T-helper 2 cell (primary cell): ENCODE measurements around the gene DYNLT2.
"Not testable (repeated sequence)": the region's sequence is repeated elsewhere in the genome, so short reads cannot be mapped to it uniquely, and the experiment has no call there.

Experiments used
- DNase-seq, 5 experiments: peaks; one replicate each; pipeline versions ENCODE4 v3.0.0 to v3.0.0-alpha.2; 2012 to 2022

Gene DYNLT2

DNA sequence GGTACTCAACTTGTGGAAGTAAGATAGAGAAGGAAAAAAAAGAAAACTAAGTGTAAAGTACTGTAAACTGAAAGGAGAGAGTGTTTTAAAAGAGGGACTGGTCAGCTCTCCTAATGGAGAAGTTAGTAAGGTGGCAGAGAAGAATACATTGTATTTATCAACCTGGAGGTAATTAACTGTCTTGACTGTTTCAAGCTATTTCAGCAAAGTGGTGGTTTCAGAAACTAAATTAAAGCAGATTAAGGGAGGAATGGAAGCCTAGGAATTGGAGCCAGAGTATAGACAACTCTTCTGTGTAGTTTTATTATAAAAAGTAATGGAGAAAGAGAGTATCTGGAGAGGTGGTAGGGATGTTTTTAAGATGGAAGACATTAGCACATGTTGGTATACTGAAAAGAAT is 24.4 kb downstream of the DYNLT2 start:
- no peak for DNase-seq

GRCh38 chr6:169726049-169726400 is 25.3 kb downstream of the DYNLT2 start:
- DNase-seq, result no peak

DNA sequence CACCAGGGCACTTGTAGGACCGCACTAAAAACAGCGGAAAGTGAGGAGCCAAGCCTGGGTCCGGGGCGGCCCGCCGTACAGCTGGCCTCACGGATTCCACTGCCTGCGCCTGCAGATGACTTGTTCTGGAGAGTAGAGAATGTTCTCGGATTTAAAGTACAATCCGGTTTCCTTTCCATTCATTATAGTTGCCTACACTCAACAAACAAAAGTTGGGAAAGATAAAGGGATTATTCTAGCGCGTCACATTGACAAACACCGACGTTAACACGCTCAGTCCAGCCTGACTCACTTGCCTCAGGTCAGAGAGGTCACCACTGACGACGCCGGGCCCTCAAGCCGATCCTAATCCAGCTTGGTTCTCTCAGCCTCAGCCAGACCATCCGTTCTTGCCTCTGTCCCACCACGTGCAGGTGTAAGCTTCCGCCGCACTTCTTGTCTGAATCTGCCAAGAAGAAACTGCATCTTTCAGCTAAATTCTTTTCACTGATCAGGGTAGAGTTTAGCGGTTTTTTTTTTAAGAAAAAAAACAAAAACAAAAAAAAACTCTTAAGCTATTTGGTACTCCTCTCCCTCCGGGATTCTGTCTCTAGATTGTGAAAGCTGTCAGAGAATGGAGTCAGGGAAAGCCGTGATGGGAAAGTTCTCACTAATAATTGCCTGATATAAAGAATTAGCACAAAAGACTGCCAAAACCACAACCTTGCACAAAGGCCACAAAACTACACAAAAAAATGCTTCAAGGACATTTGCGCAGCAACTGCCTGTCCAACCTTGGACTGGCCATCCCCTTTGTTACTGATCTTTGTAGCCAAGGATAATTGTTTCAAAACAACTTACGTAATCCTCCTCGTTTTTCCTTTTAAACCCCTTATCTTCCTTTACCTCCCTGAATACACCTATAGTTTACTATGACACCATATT is 26.0 kb downstream of the DYNLT2 start:
- no peak for DNase-seq

- peak; percentile 52 to 74 (median 58) for DNase-seq
Observed at GRCh38 chr6:169724494-169725124, 26.8 kb downstream of the DYNLT2 start, which contains the start of gene PHF10. Gene PHF10 (minus strand): TSS chr6:169724500. CDS start chr6:169723931, 569 bp downstream.

DNA sequence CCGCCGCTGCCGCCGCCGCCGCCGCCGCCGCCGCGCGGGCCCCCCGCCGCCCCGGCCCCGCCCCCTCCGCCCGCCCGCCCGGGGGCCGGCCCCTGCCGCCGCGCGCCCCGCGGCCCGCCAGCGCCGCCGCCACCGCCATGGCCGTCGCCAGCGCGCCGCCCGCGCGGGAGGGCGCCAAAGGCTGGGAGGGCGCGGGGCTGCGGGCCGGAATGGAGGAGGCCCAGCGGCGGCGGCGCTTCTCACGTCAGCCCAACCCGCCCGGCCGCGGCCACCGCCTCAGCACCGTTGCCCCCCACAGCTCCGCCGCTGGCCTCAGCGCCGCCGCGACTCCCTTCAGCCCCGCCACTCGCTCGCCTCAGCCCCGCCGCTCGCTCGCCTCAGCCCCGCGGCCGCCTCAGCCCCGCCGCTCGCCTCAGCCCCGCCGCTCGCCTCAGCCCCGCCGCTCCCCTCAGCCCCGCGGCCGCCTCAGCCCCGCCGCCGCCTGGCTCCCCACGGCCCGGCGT is 27.3 kb downstream of the DYNLT2 start:
- DNase-seq, result peak in 4 of 5 experiments; percentile 24 to 58 (median 34)

DNA sequence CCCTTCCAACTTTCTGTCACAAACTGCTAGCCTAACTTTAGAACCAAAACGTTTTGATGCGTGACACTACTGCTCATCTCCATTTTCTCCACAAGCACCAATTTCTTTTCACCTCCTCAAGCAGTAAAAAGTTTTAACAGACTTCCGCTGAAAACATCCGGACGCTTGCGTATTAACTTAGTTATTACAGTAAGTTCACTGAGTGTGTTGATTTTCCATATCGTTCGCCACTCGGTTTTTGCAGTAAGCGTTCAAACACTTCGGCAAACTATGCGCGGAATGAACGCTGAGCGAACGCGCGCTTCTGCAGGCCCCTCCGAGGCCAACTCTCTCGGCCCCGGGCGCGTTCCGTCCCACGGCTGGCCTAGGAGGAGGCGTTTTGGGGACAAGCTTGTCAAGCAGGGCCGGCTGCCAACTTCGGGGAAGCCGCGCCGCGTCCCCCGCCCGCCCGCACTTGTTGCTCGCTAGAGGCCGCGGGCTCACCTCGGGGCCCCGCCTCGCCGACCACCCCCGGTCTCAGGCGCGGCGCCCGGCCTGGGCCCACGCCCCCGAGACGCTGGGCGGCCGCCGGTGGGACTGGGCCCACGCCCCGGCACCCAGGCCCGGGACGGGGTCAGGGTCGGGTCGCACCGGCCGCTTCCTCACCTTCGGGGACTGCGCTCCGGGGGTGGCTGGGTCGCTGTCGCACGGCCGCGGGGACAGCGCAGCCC is 28.0 kb downstream of the DYNLT2 start:
- DNase-seq, result peak; percentile 40 to 79 (median 59)

- peak in 2 of 5 experiments; percentile 24 to 58 for DNase-seq
Observed at GRCh38 chr6:169722362-169723199, 28.8 kb downstream of the DYNLT2 start.

DNA sequence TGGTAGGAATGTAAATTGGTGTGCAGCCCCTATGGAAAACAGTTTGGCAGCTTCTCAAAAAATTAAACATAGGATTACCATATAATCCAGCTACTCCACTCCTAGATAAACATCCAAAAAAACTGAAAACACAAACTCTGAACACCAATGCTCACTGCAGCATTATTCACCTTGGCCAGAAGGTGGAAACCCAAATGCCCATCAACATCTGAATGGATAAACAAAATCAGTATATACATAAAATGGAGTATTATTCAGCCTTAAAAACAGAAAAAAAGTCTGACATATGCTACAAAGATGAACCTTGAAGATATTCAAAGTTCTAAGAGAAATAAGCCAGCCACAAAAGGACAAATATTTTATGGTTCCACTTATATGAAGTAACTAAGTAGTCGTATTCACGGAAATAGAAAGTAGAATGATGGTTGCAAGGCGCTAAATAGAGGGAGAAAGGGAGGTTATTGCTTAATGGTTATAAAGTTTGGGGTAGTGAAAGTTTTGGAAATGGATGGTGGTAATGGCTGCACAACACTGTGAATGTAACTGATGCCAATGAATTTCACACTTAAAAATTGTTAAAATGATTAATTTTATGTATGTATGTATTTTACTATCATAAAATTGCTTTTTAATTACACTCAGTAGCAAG is 31.0 kb downstream of the DYNLT2 start:
- DNase-seq, result peak in 1 of 5 experiments; percentile 29

- no peak for DNase-seq
Observed at GRCh38 chr6:169719117-169719516, 32.3 kb downstream of the DYNLT2 start.

DNA sequence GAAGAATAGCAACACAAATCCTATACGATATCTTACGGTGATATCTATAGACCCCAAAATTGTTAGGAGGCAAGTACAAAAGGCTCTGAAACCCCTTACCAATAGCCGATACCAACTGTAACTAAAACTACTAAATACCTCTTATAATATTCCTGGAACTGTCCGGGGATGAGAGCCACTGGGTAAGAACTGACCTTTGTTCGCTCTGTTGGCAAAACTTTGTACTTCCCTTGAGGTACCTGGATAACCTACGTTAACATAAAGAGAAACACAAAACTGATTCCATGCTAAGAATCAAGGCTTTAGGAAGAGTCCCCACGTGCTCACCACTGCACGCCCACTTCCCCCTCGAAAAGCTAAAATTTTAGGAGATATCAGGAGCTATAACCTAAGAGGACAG is 36.8 kb downstream of the DYNLT2 start:
- DNase-seq, result no peak

GRCh38 chr6:169714178-169714577 is 37.2 kb downstream of the DYNLT2 start:
- DNase-seq, result no peak

DNA sequence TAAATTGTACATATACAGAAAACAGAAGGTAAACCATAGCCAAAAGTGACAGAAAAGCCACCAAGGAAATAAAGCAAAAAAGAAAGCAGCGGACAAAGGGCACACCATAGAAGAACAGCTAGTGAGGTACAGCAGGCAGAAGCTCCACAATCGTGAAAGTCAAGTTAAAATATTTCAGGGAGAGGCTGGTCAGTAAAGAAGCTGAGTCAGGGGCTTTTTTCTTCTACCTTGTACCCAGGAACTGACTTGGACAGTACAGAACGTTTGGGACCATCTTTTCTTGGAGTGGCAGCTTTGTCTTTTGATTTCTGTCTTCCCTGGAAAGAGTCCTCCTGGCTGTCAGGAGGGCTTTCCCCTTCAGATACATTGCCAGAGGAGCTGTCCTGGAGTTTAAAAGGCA is 41.4 kb downstream of the DYNLT2 start:
- DNase-seq, result no peak

- DNase-seq, result no peak
Observed at GRCh38 chr6:169709293-169709692, 42.1 kb downstream of the DYNLT2 start.

GRCh38 chr6:169707772-169708171 is 43.6 kb downstream of the DYNLT2 start:
- no peak for DNase-seq

DNA sequence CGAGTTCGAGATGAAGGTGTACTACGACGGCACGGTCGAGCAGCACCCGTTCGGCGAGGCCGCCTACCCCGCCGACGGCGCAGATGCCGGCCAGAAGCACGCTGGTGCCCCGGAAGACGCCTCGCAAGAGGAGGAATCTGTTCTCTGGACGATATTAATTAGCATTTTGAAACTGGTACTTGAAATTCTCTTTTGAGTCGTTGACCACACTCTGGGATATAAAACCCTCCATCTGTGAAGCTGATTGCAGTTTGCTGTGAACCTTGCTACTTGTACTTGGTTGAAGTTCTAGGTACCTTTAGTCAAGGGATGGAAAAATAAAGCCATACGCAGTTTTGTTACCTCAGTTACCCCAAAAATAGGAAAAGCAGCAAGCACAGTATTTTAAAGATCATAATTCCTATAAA is 48.5 kb downstream of the DYNLT2 start:
- peak in 1 of 5 experiments; percentile 14 for DNase-seq

- DNase-seq, result peak; percentile 92 to 98 (median 96)
Observed at GRCh38 chr6:169701954-169702839, 49.2 kb downstream of the DYNLT2 start, which contains the start of the genes C6orf120 and WDR27. Gene C6orf120 (plus strand): TSS chr6:169702126. CDS start chr6:169702460, 334 bp downstream. Gene WDR27 (minus strand): TSS chr6:169702029. CDS start chr6:169689005, 13,024 bp downstream.

DNA sequence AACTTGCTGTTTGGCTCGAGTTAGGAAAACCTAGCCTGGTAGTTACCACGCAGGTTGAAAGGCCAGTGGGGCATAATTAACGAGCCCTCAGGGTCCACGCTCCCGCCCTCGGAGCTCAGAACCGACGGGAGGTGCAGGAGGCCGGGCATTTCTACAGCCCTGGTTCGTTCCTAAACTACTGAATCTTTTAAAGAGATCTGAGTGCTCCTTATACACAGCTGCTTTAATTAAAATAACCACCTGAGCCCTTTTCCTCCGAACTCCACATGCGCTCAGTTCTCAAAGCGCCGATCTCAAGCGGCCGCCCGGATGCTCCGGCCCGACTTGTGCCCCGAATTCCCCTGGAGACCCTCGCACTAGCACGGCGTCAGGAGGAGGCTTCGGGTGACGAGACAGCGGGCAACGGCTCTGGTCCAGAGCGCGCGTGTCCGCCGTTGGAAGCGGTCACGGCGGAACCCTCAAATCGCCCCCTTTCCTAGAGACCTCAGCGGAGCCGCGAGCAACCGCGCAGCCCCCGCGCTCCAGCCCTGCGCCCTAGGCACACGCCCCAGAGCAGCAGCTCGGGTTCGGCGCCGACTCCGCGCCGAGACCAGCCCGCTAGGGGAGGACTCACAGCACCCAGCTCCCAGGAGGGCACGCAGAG is 49.9 kb downstream of the DYNLT2 start:
- no peak for DNase-seq

- DNase-seq, result no peak
Observed at GRCh38 chr6:169700296-169700695, 51.1 kb downstream of the DYNLT2 start.

DNA sequence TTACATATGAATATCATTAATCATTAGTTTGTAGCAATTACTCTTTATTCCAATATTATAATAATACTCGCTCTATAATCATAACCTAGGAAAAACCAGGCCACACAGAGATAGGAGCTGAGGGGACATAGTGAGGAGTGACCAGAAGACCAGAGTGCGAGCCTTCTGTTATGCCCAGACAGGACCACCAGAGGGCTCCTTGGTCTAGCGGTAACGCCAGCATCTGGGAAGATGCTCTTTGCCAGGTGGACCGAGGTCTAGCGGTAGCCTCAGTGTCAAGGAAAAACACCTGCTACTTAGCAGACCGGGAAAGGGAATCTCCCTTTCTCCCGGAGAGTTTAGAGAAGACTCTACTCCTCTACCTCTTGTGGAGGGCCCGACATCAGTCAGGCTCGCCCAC is 54.3 kb downstream of the DYNLT2 start:
- DNase-seq, result not testable (repeated sequence)

GRCh38 chr6:169695131-169695530 is 56.2 kb downstream of the DYNLT2 start:
- no peak for DNase-seq
